NCI-H2196 treated with DMSO at 0.1 percent for 48 hours (cell line): Measurements from ENCODE around the gene KDM2B.
"Not testable (repeated sequence)": the region's sequence is repeated elsewhere in the genome, so short reads cannot be mapped to it uniquely, and the experiment has no call there.

ENCODE experiments used
- DNase-seq: peaks from one replicate; lab custom pipeline; 2025; ENCODE audit not compliant: unreplicated experiment; lab: John Stamatoyannopoulos, UW

KDM2B gene

DNA sequence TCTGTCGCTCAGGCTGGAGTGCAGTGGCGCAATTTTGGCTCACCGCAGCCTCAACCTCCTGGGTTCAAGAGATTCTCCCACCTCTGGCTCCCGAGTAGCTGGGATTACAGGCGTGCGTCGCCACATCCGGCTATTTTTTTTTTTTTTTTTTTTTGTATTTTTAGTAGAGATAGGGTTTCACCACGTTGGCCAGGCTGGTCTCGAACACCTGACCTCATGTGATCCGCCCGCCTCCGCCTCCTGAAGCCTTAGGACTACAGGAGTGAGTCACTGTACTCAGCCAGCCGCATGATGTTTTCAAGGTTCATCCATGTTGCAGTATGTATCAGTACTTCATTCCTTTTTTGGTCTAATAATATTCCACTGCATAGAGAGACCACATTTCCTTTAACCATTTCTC lies 183.3 kb downstream of the KDM2B start:
- no peak for DNase-seq

DNA sequence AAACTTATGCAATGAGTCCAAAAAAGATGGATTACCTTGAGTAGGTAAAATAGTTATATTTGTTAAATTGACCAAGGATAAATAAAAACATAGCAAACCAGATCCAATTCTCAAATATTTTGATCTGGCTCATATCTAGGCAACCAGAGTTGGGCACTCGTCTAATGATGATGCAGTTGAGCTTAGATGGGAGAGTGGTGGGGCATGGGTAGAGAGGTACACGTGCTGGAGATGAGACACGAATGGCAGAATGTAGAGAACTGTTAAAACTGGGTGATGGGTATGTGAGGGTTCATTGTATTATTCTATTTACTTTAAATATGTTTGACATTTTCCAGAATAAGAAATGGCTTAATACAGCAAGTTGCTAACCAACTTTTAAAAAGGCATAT lies 188.5 kb downstream of the KDM2B start:
- no peak for DNase-seq

DNA sequence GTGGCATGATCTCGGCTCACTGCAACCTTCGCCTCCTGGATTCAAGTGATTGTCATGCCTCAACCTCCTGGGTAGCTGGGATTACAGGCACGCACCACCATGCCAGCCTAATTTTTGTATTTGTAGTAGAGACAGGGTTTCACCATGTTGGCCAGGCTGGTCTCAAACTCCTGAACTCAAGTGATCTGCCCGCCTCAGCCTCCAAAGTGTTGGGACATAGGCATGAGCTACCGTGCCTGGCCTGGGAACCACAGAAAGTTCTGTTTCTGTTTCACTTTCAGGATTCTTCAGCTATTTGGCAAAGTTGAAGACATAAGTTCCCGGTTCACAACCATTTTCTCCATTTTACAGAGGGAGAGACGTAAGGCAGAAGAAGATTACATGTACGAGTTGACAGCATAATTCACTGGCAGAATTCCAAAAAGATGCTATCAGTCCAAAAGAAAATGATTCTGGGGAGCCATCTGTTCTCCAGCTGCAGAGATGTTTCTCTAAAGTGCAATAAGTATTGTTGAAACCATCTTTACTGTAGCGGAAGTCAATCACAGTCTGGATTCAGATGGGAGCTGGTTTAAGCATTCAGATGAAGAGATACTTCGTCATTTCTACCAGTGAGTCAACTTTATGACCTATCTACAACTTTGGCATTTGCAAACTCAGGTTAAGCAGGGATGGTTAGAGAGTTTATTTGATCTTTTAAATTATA lies 189.1 kb downstream of the KDM2B start:
- DNase-seq: no peak

- no peak for DNase-seq
These were observed 190.0 kb downstream of the KDM2B start for GRCh38 chr12:121390856-121391255.

- no peak for DNase-seq
These were observed 192.3 kb downstream of the KDM2B start for GRCh38 chr12:121388421-121388981.

GRCh38 chr12:121384891-121385290 lies 195.9 kb downstream of the KDM2B start:
- DNase-seq: not testable (repeated sequence)

GRCh38 chr12:121383601-121384021 lies 197.2 kb downstream of the KDM2B start:
- DNase-seq: no peak

DNA sequence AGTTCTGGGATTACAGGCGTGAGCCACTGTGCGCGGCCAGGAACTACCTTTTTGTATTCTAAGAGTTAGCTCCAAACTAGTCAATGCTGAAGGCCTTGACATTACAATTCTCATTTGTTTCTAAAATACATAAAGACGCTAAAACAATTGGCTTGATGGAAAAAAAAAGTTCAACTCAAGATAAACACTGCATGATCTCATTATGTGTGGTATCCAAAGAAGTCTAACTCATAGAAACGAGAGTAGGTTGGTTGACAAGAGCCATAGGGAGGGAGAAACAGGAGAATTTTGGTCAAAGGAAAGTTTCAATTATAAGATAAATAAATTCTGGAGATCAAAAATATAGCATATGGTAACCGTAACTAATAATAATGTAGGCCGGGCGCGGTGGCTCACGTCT lies 200.9 kb downstream of the KDM2B start:
- DNase-seq: no peak
